IMR-90 (cell line): ENCODE measurements around the gene C6orf120. TPM values are rescaled to one million over a fixed set of nuclear protein-coding genes. Genes with fewer than 3 reads are reported as not detected.
A peak's percentile ranks its signal among the peaks of the same experiment; 100 is the strongest.

Experiments
- ATAC-seq: fragments of 200-7000 bp; cut with Tn5 transposase; 2 replicates; pipeline ENCODE4 v1.9.1; 2020; ENCODE audit warnings: low read depth, mild to moderate bottlenecking, moderate library complexity
- BruUV-seq: library from RNA; stranded (reverse); fragments of 400-500 nt; replicated peaks from 2 replicates; lab custom pipeline; 2021; lab: Mats Ljungman, UMichigan
- CTCF ChIA-PET: fragments of 300-600 bp; formaldehyde crosslinking; extraction: SDS; loops from one replicate; lab custom pipeline; 2021; ENCODE audit warnings: antibody characterized with exemption; lab: Yijun Ruan, JAX
- POLR2A ChIA-PET: fragments of 300-600 bp; sonication (Branson Sonifier 250); formaldehyde crosslinking; loops from one replicate; lab custom pipeline; 2022; ENCODE audit warnings: antibody characterized with exemption; ENCODE audit not compliant: unreplicated experiment; lab: Charles Lee
- DNase-seq: peaks from one replicate; pipeline ENCODE4 v3.0.0; 2013
- H2AFZ ChIP-seq: replicated peaks from 2 replicates; pipeline ENCODE3; 2013; ENCODE audit warnings: low read length, mild to moderate bottlenecking; ENCODE audit not compliant: poor library complexity
- H2AK5ac ChIP-seq: 2 replicates; pipeline ENCODE4 v1.6.1; 2013; ENCODE audit warnings: low read depth, low read length, inconsistent platforms
- H2AK9ac ChIP-seq: replicated peaks from 2 replicates; pipeline ENCODE3; 2013; ENCODE audit warnings: mild to moderate bottlenecking, low read depth, low read length, moderate library complexity; ENCODE audit not compliant: poor library complexity
- H2BK120ac ChIP-seq: 2 replicates; pipeline ENCODE4 v1.6.1; 2013; ENCODE audit warnings: low read depth, low read length, inconsistent platforms
- H2BK15ac ChIP-seq: 3 replicates; pipeline ENCODE4 v1.6.1; 2013; ENCODE audit warnings: low read depth, low read length, inconsistent platforms
- H2BK20ac ChIP-seq: 2 replicates; pipeline ENCODE4 v1.6.1; 2013; ENCODE audit warnings: low read depth, mild to moderate bottlenecking, inconsistent platforms, low read length, moderate library complexity
- H2BK5ac ChIP-seq: 2 replicates; pipeline ENCODE4 v1.6.1; 2013; ENCODE audit warnings: mild to moderate bottlenecking, low read depth, low read length, inconsistent platforms; ENCODE audit not compliant: poor library complexity, severe bottlenecking
- H3K14ac ChIP-seq: replicated peaks from 2 replicates; pipeline ENCODE4 v1.6.1; 2013; ENCODE audit warnings: low read depth, low read length, inconsistent platforms
- H3K18ac ChIP-seq: 2 replicates; pipeline ENCODE4 v1.6.1; 2013; ENCODE audit warnings: low read depth, low read length, control low read depth
- H3K23ac ChIP-seq: 2 replicates; pipeline ENCODE4 v1.6.1; 2013; ENCODE audit warnings: low read depth, low read length, inconsistent platforms
- H3K27ac ChIP-seq: 2 replicates; pipeline ENCODE4 v1.5.1; 2013; ENCODE audit warnings: mild to moderate bottlenecking, control low read depth, low read length; ENCODE audit not compliant: insufficient read depth
- H3K27me3 ChIP-seq: 2 replicates; pipeline ENCODE4 v1.6.1; 2013; ENCODE audit warnings: low read length; ENCODE audit not compliant: control insufficient read depth, insufficient read depth
- H3K36me3 ChIP-seq: 2 replicates; pipeline ENCODE4 v1.6.1; 2013; ENCODE audit warnings: low read length, mixed read lengths; ENCODE audit not compliant: control insufficient read depth, insufficient read depth
- H3K4ac ChIP-seq: 2 replicates; pipeline ENCODE4 v1.6.1; 2013; ENCODE audit warnings: low read depth, low read length, inconsistent platforms
- H3K4me1 ChIP-seq: 2 replicates; pipeline ENCODE4 v1.6.1; 2013; ENCODE audit warnings: low read length, mixed read lengths; ENCODE audit not compliant: control insufficient read depth, insufficient read depth
- H3K4me2 ChIP-seq: 2 replicates; pipeline ENCODE4 v1.6.1; 2013; ENCODE audit warnings: low read depth, mild to moderate bottlenecking, control low read depth, low read length, moderate library complexity
- H3K4me3 ChIP-seq: 2 replicates; pipeline ENCODE4 v1.5.1; 2013; ENCODE audit warnings: low read depth, mild to moderate bottlenecking, control low read depth, low read length, moderate library complexity; ENCODE audit not compliant: insufficient read depth
- H3K56ac ChIP-seq: 2 replicates; pipeline ENCODE4 v1.6.1; 2013; ENCODE audit warnings: low read length, inconsistent platforms; ENCODE audit not compliant: insufficient read depth; ENCODE audit errors: extremely low read depth
- H3K79me1 ChIP-seq, 2 experiments: 2 replicates each; pipeline ENCODE4 v1.6.1; 2013; ENCODE audit warnings: low read length in 2 of 2, inconsistent platforms in 1 of 2, low read depth in 1 of 2
- H3K9ac ChIP-seq: 2 replicates; pipeline ENCODE4 v1.6.1; 2013; ENCODE audit warnings: low read depth, low read length, control low read depth
- H3K9me1 ChIP-seq: 2 replicates; pipeline ENCODE4 v1.6.1; 2013; ENCODE audit warnings: low read length, inconsistent platforms; ENCODE audit not compliant: insufficient read depth
- H3K9me3 ChIP-seq: 2 replicates; pipeline ENCODE4 v1.6.1; 2013; ENCODE audit warnings: low read length; ENCODE audit not compliant: control insufficient read depth, insufficient read depth
- H4K20me1 ChIP-seq: 2 replicates; pipeline ENCODE4 v1.6.1; 2013; ENCODE audit warnings: low read length, inconsistent platforms; ENCODE audit not compliant: insufficient read depth
- H4K5ac ChIP-seq: 2 replicates; pipeline ENCODE4 v1.6.1; 2013; ENCODE audit warnings: mild to moderate bottlenecking, low read depth, low read length, control low read depth
- H4K8ac ChIP-seq, 2 experiments: 2 replicates each; pipeline ENCODE4 v1.6.1; 2013; ENCODE audit warnings: low read depth in 2 of 2, low read length in 2 of 2, control low read depth in 1 of 2, inconsistent platforms in 1 of 2
- H4K91ac ChIP-seq: 2 replicates; pipeline ENCODE4 v1.6.1; 2013; ENCODE audit warnings: low read depth, low read length, inconsistent platforms; ENCODE audit not compliant: insufficient read depth
- BHLHE40 ChIP-seq: fragments of 150-350 bp; IDR thresholded peaks from 2 replicates; pipeline ENCODE4 v1.6.1; 2016; ENCODE audit warnings: mild to moderate bottlenecking, low read depth, low read length
- CEBPB ChIP-seq: IDR thresholded peaks from 2 replicates; pipeline ENCODE4 v1.6.1; 2012; ENCODE audit warnings: low read depth, low read length, improper control_type of control experiment
- CHD1 ChIP-seq: IDR thresholded peaks from 2 replicates; pipeline ENCODE4 v1.6.1; 2012; ENCODE audit warnings: low read depth, low read length, improper control_type of control experiment
- FOS ChIP-seq: fragments of 150-350 bp; IDR thresholded peaks from 2 replicates; pipeline ENCODE4 v1.6.1; 2016; ENCODE audit warnings: low read depth, low read length
- MAFK ChIP-seq: IDR thresholded peaks from 2 replicates; pipeline ENCODE4 v1.6.1; 2012; ENCODE audit warnings: low read depth, low read length, improper control_type of control experiment
- MAZ ChIP-seq: IDR thresholded peaks from 2 replicates; pipeline ENCODE4 v1.6.1; 2012; ENCODE audit warnings: low read depth, mild to moderate bottlenecking, low read length, improper control_type of control experiment, moderate library complexity, borderline replicate concordance
- MXI1 ChIP-seq: IDR thresholded peaks from 2 replicates; pipeline ENCODE4 v1.6.1; 2012; ENCODE audit warnings: low read depth, mild to moderate bottlenecking, low read length, moderate library complexity, borderline replicate concordance
- NFE2L2 ChIP-seq: fragments of 150-350 bp; IDR thresholded peaks from 2 replicates; pipeline ENCODE4 v1.6.1; 2016; ENCODE audit warnings: low read depth, mild to moderate bottlenecking, low read length
- POLR2A ChIP-seq: IDR thresholded peaks from 2 replicates; pipeline ENCODE4 v1.6.1; 2012; ENCODE audit warnings: mild to moderate bottlenecking, low read depth, low read length
- RAD21 ChIP-seq: IDR thresholded peaks from 2 replicates; pipeline ENCODE4 v1.6.1; 2012; ENCODE audit warnings: low read length, improper control_type of control experiment
- RCOR1 ChIP-seq: IDR thresholded peaks from 2 replicates; pipeline ENCODE4 v1.6.1; 2012; ENCODE audit warnings: mild to moderate bottlenecking, low read length, improper control_type of control experiment; ENCODE audit not compliant: insufficient replicate concordance
- RFX5 ChIP-seq: IDR thresholded peaks from 2 replicates; pipeline ENCODE4 v1.8.0; 2012; ENCODE audit warnings: low read depth, mild to moderate bottlenecking, low read length, moderate library complexity
- SMC3 ChIP-seq: fragments of 150-350 bp; IDR thresholded peaks from 2 replicates; pipeline ENCODE4 v1.6.1; 2016; ENCODE audit warnings: low read depth, mild to moderate bottlenecking, antibody characterized with exemption, low read length, moderate library complexity
- WGBS, 2 experiments: methylation state at CpG; one replicate each; pipeline versions ENCODE4 v1.1.5 to v1.1.7; 2013; ENCODE audit warnings: missing lambda C conversion rate in 2 of 2; ENCODE audit not compliant: insufficient read length in 1 of 2; ENCODE audit errors: extremely low coverage in 2 of 2; 5-methylcytosine and 5-hydroxymethylcytosine counted together
- dilution Hi-C: fragments of 300-500 bp; cut with HindIII; formaldehyde crosslinking; loops from one replicate; pipeline ENCODE4 v1.14.3; 2018; ENCODE audit warnings: low sequenced_read_pairs; ENCODE audit not compliant: unreplicated experiment
- in situ Hi-C: fragments of 300-500 bp; cut with MboI; formaldehyde crosslinking; loops from 3 replicates; pipeline ENCODE4 v1.14.3; 2019; ENCODE audit warnings: low sequenced_read_pairs, inconsistent platforms, mixed read lengths
- intact Hi-C: fragments of 100-400 bp; cut with micrococcal nuclease; formaldehyde crosslinking; loops from 2 replicates; pipeline ENCODE4 v1.10.0; 2022
- polyA plus RNA-seq, 3 experiments: library from polyadenylated mRNA; depleted of rRNA; stranded (reverse); fragments of >200 nt; gene quantifications; 2 replicates each; pipeline ENCODE4 v1.2.3, GENCODE V29; 2012; ENCODE audit warnings: low replicate concordance in 1 of 3
- total RNA-seq: library from RNA; depleted of rRNA; stranded (reverse); fragments of >200 nt; gene quantifications from 2 replicates; pipeline ENCODE4 v1.2.3, GENCODE V29; 2012
- TF ChIP-seq, protein P1 (sequence below): fragments of 150-350 bp; IDR thresholded peaks from 2 replicates; pipeline ENCODE4 v1.6.1; 2017; ENCODE audit warnings: mild to moderate bottlenecking, antibody characterized with exemption, low read length, low read depth
- TF ChIP-seq, protein P2 (sequence below): conservative IDR thresholded peaks from 2 replicates; pipeline ENCODE4 v1.5.1; 2012; ENCODE audit warnings: mild to moderate bottlenecking, low read depth, low read length, improper control_type of control experiment
- TF ChIP-seq, protein P3 (sequence below): fragments of 150-350 bp; IDR thresholded peaks from 2 replicates; pipeline ENCODE4 v1.6.1; 2016; ENCODE audit warnings: low read depth, mild to moderate bottlenecking, low read length, moderate library complexity, borderline replicate concordance

C6orf120 gene
- total and polyA plus RNA-seq, 2 of the 4 experiments (the other 2 are of a cell fraction): 21.4 to 26.7 TPM

DNA sequence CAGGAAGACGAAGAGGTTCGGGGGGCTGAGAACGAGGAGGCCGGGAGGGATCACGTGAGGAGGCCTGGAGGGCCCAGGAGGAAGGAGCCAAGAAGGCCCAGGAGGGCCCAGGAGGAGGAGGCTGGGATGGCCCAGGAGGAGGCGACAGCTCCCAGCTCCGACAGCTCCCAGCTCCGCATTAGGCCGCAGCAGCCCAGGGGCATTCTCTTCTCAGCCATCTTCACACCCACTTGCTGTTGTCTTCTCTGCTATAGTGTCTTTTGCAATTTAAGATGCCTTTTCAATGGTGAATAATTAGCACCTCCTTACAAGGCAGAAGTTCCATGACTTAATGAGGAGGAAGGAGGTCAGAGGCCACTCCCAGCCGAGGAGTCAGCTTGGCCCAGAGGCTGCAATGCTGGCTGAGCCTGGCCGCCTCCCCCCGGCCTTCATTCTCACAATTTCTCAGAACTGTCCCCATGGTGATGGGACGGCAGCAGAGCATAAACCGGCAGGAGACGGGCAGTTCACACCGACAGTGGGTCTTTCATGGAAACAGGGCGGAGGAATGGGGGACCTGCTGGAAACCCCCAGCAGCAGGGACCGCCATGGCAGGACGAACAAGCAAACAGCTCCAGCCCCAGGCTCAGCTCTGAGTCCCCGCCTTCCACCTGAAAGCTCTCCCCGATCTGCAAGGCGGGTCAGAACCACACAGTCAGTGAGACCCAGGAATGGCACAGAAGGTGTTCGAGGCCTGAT lies 45.2 kb upstream of the C6orf120 start:
- H3K4ac ChIP-seq: no peak overlapping the region
- H3K27ac ChIP-seq: no peak overlapping the region
- intact Hi-C loops (loop anchor here (10.0 kb wide), 2 partner anchors 702 to 762 kb away; no protein-coding TSS in a partner anchor), in situ Hi-C loops (no loop called here), dilution Hi-C loops (no loop called here)
- H4K5ac ChIP-seq: no peak overlapping the region
- H2BK15ac ChIP-seq: no peak overlapping the region
- H3K4me1 ChIP-seq: no peaks in the 10 kb centered on the region
- ATAC-seq: no peak
- H4K91ac ChIP-seq: no peak overlapping the region
- H3K18ac ChIP-seq: no peak overlapping the region
- H2AFZ ChIP-seq: no peak overlapping the region
- TF ChIP-seq MAFK (no peak), RFX5 (no peak), RAD21 (no peak), FOS (no peak), CHD1 (no peak), POLR2A (no peak), NFE2L2 (no peak), BHLHE40 (no peak), MXI1 (no peak), SMC3 (no peak), MAZ (no peak), CEBPB (no peak), RCOR1 (no peak)
- TF ChIP-seq, protein P1, sequence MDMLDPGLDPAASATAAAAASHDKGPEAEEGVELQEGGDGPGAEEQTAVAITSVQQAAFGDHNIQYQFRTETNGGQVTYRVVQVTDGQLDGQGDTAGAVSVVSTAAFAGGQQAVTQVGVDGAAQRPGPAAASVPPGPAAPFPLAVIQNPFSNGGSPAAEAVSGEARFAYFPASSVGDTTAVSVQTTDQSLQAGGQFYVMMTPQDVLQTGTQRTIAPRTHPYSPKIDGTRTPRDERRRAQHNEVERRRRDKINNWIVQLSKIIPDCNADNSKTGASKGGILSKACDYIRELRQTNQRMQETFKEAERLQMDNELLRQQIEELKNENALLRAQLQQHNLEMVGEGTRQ: no peak
- TF ChIP-seq, protein P2, sequence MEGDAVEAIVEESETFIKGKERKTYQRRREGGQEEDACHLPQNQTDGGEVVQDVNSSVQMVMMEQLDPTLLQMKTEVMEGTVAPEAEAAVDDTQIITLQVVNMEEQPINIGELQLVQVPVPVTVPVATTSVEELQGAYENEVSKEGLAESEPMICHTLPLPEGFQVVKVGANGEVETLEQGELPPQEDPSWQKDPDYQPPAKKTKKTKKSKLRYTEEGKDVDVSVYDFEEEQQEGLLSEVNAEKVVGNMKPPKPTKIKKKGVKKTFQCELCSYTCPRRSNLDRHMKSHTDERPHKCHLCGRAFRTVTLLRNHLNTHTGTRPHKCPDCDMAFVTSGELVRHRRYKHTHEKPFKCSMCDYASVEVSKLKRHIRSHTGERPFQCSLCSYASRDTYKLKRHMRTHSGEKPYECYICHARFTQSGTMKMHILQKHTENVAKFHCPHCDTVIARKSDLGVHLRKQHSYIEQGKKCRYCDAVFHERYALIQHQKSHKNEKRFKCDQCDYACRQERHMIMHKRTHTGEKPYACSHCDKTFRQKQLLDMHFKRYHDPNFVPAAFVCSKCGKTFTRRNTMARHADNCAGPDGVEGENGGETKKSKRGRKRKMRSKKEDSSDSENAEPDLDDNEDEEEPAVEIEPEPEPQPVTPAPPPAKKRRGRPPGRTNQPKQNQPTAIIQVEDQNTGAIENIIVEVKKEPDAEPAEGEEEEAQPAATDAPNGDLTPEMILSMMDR: no peak
- TF ChIP-seq, protein P3, sequence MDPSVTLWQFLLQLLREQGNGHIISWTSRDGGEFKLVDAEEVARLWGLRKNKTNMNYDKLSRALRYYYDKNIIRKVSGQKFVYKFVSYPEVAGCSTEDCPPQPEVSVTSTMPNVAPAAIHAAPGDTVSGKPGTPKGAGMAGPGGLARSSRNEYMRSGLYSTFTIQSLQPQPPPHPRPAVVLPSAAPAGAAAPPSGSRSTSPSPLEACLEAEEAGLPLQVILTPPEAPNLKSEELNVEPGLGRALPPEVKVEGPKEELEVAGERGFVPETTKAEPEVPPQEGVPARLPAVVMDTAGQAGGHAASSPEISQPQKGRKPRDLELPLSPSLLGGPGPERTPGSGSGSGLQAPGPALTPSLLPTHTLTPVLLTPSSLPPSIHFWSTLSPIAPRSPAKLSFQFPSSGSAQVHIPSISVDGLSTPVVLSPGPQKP: no peak
- H3K9ac ChIP-seq: no peak overlapping the region
- H2AK5ac ChIP-seq: no peak overlapping the region
- no peak overlapping the region for H4K8ac ChIP-seq
- H2BK5ac ChIP-seq: no peak overlapping the region
- H3K4me3 ChIP-seq: no peak overlapping the region
- no peaks in the 10 kb centered on the region for H3K9me3 ChIP-seq
- no peak overlapping the region for H2BK20ac ChIP-seq
- H2AK9ac ChIP-seq: peak overlapping the region; percentile 45
- H3K14ac ChIP-seq: no peak overlapping the region
- H3K36me3 ChIP-seq: peaks cover 37% of the 10 kb centered on the region
- H3K27me3 ChIP-seq: no peaks in the 10 kb centered on the region
- no TSS peak for BruUV-seq
- H3K4me2 ChIP-seq: no peak overlapping the region
- no peaks in the 10 kb centered on the region for H4K20me1 ChIP-seq
- no peak overlapping the region for H3K56ac ChIP-seq
- H2BK120ac ChIP-seq: no peak overlapping the region
- 100% methylated on average over 2 of the region's 23 CpGs; no CpG with 5 or more reads in 1 of the 2 experiments for WGBS, 2 experiments
- H3K79me1 ChIP-seq: no peaks in the 10 kb centered on the region
- DNase-seq: no peak
- H3K9me1 ChIP-seq: no peaks in the 10 kb centered on the region; the same call in 1 of the 2 replicates
- H3K23ac ChIP-seq: no peak overlapping the region
- CTCF ChIA-PET: no interaction called here
- POLR2A ChIA-PET: no interaction called here
